ENCODE data around the gene GJB4. TPM values are rescaled to one million over a fixed set of nuclear protein-coding genes. Genes with fewer than 3 reads are reported as not detected.

Gene GJB4
- total RNA-seq, 2 experiments from 2014 or later: not detected

DNA sequence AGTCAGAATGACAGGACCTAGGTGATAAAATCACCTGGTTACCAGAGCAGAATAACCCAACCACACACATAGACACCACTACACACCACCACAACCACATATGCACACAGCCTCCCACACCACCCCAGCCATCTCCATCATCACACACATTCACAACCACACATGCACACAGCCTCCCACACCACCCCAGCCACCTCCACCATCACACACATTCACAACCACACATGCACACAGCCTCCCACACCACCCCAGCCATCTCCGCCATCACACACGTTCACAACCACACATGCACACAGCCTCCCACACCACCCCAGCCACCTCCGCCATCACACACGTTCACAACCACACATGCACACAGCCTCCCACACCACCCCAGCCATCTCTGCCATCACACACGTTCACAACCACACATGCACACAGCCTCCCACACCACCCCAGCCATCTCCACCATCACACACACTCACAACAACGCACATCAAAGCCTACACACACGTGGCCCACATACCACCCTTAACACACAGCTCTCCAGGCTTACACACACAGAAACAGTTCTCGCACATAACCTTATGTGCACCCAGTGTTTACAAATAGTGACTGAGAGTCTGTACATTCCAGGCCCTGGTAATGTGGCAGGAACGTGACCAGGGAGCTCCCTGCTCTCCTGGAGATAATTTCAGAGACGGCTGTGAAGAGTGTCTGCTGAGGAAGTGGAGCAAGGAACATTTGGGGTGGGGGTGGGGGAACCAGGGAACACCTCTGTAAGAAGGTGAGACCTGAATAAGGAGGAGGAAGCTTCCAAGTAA is 18.2 kb downstream of the GJB4 start:
- H3K27me3 Mint-ChIP-seq: peaks cover 30% of the 10 kb centered on the region
- no peaks in the 10 kb centered on the region for H3K4me1 Mint-ChIP-seq
- no peak for ATAC-seq (ENCODE audit: low read depth)
- H3K36me3 Mint-ChIP-seq: no peaks in the 10 kb centered on the region
- H3K4me3 Mint-ChIP-seq: no peak overlapping the region
- H3K9me3 Mint-ChIP-seq: no peaks in the 10 kb centered on the region
- POLR2A ChIA-PET: no interaction called here
- no peak overlapping the region for H3K27ac Mint-ChIP-seq
- DNase-seq: no peak

DNA sequence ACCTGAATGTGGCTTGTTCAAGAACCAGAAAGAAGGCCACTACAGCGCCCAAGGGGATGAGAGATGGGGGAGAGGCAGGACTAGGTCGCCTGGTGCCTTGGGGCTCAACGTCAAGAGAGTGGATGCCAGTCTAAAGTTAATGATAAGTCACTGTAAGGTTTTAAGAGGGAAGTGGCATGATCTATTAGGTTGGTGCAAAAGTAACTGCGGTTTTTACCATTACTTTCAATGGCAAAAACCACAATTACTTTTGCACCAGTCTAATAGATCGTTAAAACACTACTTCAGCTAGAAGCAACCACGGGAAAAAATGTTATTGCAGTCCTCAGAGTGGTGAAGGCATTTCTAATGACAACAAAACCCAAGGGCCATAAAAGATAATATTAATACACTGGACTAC is 18.8 kb downstream of the GJB4 start:
- no peaks in the 10 kb centered on the region for H3K4me1 Mint-ChIP-seq
- POLR2A ChIA-PET: no interaction called here
- H3K36me3 Mint-ChIP-seq: no peaks in the 10 kb centered on the region

DNA sequence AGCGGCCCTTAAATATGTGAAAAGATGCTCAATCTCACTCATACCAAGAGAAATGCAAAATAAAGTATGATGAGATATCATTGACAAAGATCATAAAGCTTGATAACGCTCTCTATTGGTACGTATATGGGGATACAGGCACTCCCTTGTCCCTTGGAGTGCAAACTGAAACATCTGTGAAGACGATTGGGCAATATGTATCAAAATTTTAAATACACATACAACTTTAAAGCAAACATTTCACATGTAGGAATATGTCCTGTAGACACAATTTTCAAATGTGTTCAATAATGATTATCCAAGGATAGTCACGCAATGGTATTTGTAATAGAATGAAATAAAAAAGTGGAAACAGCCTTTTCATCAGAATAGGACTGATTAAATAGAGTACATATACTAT is 19.5 kb downstream of the GJB4 start:
- no peak overlapping the region for H3K27ac Mint-ChIP-seq
- H3K4me3 Mint-ChIP-seq: no peak overlapping the region
- peaks cover 38% of the 10 kb centered on the region for H3K27me3 Mint-ChIP-seq
- no peaks in the 10 kb centered on the region for H3K36me3 Mint-ChIP-seq
- H3K9me3 Mint-ChIP-seq: no peaks in the 10 kb centered on the region
- POLR2A ChIA-PET: no interaction called here
- ATAC-seq (ENCODE audit: low read depth) (no peak), DNase-seq (no peak)
- H3K4me1 Mint-ChIP-seq: no peaks in the 10 kb centered on the region

More for the DNA sequence above, 18.8 kb downstream of the GJB4 start:
- ATAC-seq (ENCODE audit: low read depth) (no peak), DNase-seq (no peak)
- no peak overlapping the region for H3K27ac Mint-ChIP-seq
- H3K27me3 Mint-ChIP-seq: peaks cover 37% of the 10 kb centered on the region
- H3K9me3 Mint-ChIP-seq: no peaks in the 10 kb centered on the region
- H3K4me3 Mint-ChIP-seq: no peak overlapping the region

DNA sequence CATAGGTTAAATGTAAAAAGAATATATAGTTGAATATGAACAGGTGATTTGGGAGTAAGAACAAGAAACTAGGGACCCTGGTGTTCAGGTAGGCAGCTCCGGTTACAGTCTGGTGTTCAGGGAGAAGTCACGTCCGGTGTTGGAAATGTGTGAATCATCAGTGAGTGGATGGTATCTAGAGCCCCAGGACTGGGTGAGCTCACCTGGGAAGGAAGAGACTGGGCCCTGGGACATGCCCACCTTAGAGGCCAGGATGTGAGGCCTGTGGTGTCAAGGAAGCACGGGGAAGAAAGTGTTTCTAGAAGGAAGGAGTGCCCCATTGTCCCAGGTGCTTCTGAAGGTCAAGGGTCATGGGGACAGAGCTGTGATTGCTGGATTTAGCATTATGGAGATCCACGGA is 20.0 kb downstream of the GJB4 start:
- H3K36me3 Mint-ChIP-seq: no peaks in the 10 kb centered on the region
- no peak overlapping the region for H3K4me3 Mint-ChIP-seq
- POLR2A ChIA-PET: no interaction called here
- peaks cover 38% of the 10 kb centered on the region for H3K27me3 Mint-ChIP-seq
- no peak for DNase-seq
- no peak overlapping the region for H3K27ac Mint-ChIP-seq
- H3K9me3 Mint-ChIP-seq: no peaks in the 10 kb centered on the region
- H3K4me1 Mint-ChIP-seq: no peaks in the 10 kb centered on the region
- ATAC-seq (ENCODE audit: low read depth): no peak

DNA sequence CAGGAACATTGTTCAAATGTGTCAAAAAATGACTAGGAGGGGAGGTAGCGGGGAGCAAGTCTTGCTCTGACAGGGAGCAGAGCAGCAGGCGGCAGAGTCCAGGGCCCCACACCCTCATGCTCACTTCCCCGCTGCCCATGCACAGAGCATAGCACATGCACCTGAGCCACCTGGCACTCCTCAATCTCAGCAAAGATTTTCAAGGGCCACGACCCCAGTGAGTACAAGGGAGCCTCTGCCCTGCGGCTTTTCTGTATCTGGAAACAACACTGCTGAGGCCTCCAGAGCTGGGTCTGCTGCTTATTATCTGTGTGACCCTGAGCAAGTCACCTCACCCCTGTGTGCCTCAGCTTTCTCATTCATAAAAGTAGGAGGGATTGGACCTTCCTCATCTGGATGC is 20.4 kb downstream of the GJB4 start:
- POLR2A ChIA-PET: no interaction called here

DNA sequence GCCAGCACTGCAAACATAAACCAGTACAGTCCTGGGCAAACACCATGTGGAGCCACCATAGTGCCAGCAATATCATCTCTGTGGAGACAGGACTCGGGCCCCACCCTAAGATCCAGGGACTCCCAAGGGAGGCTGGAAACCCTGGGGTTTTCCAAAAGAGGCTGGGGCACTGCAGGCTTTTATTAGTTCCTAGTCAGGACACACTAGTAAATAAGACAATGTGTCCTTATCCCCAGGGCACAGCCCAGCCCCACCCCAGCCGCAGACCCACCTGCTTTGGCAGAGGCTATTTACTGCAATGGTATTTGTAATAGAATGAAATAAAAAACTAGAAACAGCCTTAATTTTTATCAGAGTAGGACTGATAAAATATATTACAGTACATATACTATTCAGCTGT is 21.0 kb downstream of the GJB4 start:
- ATAC-seq (ENCODE audit: low read depth) (no peak), DNase-seq (no peak)
- H3K4me3 Mint-ChIP-seq: no peak overlapping the region
- peaks cover 38% of the 10 kb centered on the region for H3K27me3 Mint-ChIP-seq
- H3K27ac Mint-ChIP-seq: no peak overlapping the region
- no peaks in the 10 kb centered on the region for H3K36me3 Mint-ChIP-seq
- H3K4me1 Mint-ChIP-seq: no peaks in the 10 kb centered on the region
- no peaks in the 10 kb centered on the region for H3K9me3 Mint-ChIP-seq
- POLR2A ChIA-PET: no interaction called here

More for the DNA sequence above, 20.4 kb downstream of the GJB4 start:
- no peaks in the 10 kb centered on the region for H3K36me3 Mint-ChIP-seq
- H3K9me3 Mint-ChIP-seq: no peaks in the 10 kb centered on the region
- DNase-seq (no peak), ATAC-seq (ENCODE audit: low read depth) (no peak)
- no peak overlapping the region for H3K27ac Mint-ChIP-seq
- no peak overlapping the region for H3K4me3 Mint-ChIP-seq
- no peaks in the 10 kb centered on the region for H3K4me1 Mint-ChIP-seq
- H3K27me3 Mint-ChIP-seq: peaks cover 38% of the 10 kb centered on the region

DNA sequence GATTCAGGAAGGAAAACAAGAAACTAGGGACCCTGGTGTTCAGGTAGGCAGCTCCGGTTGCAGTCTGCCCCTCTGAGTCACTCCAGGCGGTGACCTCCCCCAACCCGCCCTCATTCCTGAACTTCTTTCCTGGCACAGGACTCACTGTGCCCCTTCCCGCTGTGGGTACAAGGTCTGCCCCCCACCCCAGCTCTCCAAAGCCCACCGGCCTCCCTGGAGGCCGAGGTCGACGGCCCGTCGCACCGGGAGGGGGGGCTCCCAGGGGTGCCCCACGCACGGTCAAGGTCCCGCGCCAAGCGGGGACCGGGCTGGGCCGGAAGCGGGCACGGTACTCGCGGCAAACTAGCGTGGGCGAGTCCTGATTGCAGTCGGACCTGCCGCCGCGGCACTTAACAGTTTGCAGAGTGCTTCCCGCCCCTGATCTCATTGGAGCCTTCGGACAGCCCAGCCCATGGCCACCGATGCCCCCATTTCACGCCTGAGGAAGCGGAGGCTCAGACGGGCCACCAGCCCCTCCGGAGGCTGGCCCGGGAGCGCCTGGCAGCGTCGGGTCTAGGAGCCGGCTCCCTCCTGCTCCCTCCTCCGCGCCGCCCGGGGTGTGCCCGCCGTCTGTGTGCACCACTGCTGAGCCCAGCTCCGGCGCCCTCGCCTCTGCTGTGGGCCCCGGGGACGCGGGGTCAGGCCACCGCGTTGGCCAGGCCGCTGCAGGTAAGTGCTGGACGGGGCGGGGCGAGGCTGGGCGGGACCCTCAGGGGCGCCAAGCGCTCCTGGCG is 21.7 kb downstream of the GJB4 start, which contains the start of gene GJB3:
Gene GJB3, plus strand, starts transcription at position 144 of the 773 bp plus-strand sequence. CDS start 3,549 bp downstream, outside the sequence.
- peaks cover 38% of the 10 kb centered on the region for H3K27me3 Mint-ChIP-seq
- peak; percentile 44 for DNase-seq
- no peaks in the 10 kb centered on the region for H3K36me3 Mint-ChIP-seq
- POLR2A ChIA-PET: no interaction called here
- no peak for ATAC-seq (ENCODE audit: low read depth)
- H3K9me3 Mint-ChIP-seq: no peaks in the 10 kb centered on the region
- H3K27ac Mint-ChIP-seq: no peak within 1 kb of the TSS
- no peaks in the 10 kb centered on the region for H3K4me1 Mint-ChIP-seq
- H3K4me3 Mint-ChIP-seq: peak within 1 kb of the TSS; percentile 18

DNA sequence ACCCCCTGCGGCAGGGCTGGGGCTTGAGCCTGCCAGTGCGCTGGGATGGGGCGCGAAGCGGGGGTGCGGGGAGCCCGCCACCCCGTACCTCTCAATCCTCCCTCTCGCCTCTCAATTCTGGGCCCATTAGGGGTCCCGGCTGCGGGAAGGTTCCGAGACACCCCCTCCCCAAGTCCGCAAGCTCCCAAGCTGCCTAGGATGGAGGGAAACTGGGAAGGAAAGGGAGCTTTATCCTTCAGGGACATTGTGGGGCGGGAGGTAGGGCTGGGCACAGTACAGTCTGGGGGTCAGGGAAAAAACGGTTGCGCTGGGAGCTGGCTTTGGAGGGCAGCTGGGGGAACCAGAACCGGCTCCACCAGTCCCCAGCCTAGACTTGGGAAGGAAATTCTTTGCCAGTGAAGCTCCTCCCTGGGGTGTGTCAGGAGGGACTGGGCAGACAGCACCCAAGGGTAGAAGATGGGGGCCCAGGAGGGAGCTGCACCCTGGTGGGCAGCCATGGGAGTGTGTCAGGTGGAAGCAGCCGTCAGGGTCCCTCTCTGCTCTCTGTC is 22.4 kb downstream of the GJB4 start:
- peaks cover 4% of the 10 kb centered on the region for H3K4me1 Mint-ChIP-seq
- H3K27ac Mint-ChIP-seq: no peak overlapping the region
- ATAC-seq (ENCODE audit: low read depth) (no peak), DNase-seq (no peak)
- H3K4me3 Mint-ChIP-seq: peak overlapping the region; percentile 18
- POLR2A ChIA-PET: no interaction called here
- no peaks in the 10 kb centered on the region for H3K9me3 Mint-ChIP-seq
- no peaks in the 10 kb centered on the region for H3K36me3 Mint-ChIP-seq
- H3K27me3 Mint-ChIP-seq: peaks cover 38% of the 10 kb centered on the region

DNA sequence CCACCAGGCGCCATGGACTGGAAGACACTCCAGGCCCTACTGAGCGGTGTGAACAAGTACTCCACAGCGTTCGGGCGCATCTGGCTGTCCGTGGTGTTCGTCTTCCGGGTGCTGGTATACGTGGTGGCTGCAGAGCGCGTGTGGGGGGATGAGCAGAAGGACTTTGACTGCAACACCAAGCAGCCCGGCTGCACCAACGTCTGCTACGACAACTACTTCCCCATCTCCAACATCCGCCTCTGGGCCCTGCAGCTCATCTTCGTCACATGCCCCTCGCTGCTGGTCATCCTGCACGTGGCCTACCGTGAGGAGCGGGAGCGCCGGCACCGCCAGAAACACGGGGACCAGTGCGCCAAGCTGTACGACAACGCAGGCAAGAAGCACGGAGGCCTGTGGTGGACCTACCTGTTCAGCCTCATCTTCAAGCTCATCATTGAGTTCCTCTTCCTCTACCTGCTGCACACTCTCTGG is 25.2 kb downstream of the GJB4 start:
- POLR2A ChIA-PET: no interaction called here
- Mint-ChIP-seq H3K27ac (no peak overlapping the region), H3K9me3 (no peaks in the 10 kb centered on the region), H3K4me1 (peaks cover 5% of the 10 kb centered on the region), H3K27me3 (peaks cover 25% of the 10 kb centered on the region), H3K4me3 (no peak overlapping the region), H3K36me3 (no peaks in the 10 kb centered on the region)
- no peak for DNase-seq
- ATAC-seq (ENCODE audit: low read depth): no peak

DNA sequence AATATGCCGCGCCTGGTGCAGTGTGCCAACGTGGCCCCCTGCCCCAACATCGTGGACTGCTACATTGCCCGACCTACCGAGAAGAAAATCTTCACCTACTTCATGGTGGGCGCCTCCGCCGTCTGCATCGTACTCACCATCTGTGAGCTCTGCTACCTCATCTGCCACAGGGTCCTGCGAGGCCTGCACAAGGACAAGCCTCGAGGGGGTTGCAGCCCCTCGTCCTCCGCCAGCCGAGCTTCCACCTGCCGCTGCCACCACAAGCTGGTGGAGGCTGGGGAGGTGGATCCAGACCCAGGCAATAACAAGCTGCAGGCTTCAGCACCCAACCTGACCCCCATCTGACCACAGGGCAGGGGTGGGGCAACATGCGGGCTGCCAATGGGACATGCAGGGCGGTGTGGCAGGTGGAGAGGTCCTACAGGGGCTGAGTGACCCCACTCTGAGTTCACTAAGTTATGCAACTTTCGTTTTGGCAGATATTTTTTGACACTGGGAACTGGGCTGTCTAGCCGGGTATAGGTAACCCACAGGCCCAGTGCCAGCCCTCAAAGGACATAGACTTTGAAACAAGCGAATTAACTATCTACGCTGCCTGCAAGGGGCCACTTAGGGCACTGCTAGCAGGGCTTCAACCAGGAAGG is 25.8 kb downstream of the GJB4 start:
- Mint-ChIP-seq H3K4me1 (peaks cover 6% of the 10 kb centered on the region), H3K27me3 (peaks cover 20% of the 10 kb centered on the region), H3K4me3 (no peak overlapping the region), H3K36me3 (no peaks in the 10 kb centered on the region), H3K9me3 (no peaks in the 10 kb centered on the region), H3K27ac (no peak overlapping the region)
- DNase-seq (no peak), ATAC-seq (ENCODE audit: low read depth) (no peak)
- POLR2A ChIA-PET: no interaction called here

DNA sequence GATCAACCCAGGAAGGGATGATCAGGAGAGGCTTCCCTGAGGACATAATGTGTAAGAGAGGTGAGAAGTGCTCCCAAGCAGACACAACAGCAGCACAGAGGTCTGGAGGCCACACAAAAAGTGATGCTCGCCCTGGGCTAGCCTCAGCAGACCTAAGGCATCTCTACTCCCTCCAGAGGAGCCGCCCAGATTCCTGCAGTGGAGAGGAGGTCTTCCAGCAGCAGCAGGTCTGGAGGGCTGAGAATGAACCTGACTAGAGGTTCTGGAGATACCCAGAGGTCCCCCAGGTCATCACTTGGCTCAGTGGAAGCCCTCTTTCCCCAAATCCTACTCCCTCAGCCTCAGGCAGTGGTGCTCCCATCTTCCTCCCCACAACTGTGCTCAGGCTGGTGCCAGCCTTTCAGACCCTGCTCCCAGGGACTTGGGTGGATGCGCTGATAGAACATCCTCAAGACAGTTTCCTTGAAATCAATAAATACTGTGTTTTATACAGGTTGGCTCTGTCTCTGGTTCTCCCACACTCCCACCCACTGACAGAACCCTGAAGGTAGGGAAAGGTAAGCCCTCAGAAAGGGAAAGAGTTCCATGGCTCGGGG is 26.4 kb downstream of the GJB4 start:
- no peak for ATAC-seq (ENCODE audit: low read depth)
- Mint-ChIP-seq H3K27ac (no peak overlapping the region), H3K27me3 (peaks cover 17% of the 10 kb centered on the region), H3K36me3 (no peaks in the 10 kb centered on the region), H3K4me3 (no peak overlapping the region), H3K4me1 (peaks cover 6% of the 10 kb centered on the region), H3K9me3 (no peaks in the 10 kb centered on the region)
- no peak for DNase-seq
- POLR2A ChIA-PET: no interaction called here

DNA sequence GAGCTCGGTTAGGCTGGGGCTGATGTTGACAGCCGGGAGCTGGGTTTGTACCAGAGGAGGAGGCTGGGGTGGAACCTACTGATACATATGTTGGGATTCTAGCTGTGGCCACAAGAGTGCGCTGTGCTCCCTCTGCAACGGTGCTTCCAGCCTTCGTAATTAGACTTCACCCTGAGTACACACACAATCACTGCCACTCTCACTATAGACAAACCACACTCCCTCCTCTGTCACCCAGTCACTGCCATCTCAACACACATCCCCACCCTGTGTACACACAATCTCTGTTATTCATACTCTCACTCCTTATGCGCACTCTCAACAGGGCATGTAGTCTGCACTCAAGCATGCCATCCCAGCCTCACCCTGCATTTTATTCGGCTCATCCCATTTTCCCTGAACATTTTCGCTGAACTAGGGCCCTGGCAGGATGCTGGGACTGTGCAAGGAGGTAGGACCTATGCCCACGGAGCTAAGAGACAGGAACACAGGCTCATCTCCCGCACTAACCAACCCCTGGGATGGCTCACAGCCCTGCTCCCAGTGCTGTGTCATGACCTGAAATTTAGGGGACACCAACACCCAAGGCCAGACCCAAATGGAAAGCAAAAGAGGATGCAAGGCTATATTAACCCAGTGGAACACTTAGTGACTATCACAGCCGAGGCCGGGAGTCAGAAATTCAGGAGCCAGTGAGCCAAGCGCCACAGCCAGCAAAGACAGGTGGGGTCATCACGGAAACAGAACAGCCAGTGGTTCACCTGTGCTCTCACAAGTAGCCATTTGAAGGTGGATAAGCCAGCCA is 27.2 kb downstream of the GJB4 start:
- peak; percentile 84 for ATAC-seq (ENCODE audit: low read depth)
- peaks cover 6% of the 10 kb centered on the region for H3K4me1 Mint-ChIP-seq
- H3K4me3 Mint-ChIP-seq: no peak overlapping the region
- no peaks in the 10 kb centered on the region for H3K9me3 Mint-ChIP-seq
- POLR2A ChIA-PET: no interaction called here
- H3K27me3 Mint-ChIP-seq: peaks cover 20% of the 10 kb centered on the region
- H3K36me3 Mint-ChIP-seq: no peaks in the 10 kb centered on the region
- peak; percentile 69 for DNase-seq
- no peak overlapping the region for H3K27ac Mint-ChIP-seq

Data from activated naive CD8-positive, alpha-beta T cell treated with anti-CD3 and anti-CD28 coated beads, Interleukin-2, amount 10 ng/mL, durations not matched to agents 7 days and 5 days (primary cell).